ENCODE data around the gene OR6V1.
"Not testable (repeated sequence)": the region's sequence is repeated elsewhere in the genome, so short reads cannot be mapped to it uniquely, and the experiment has no call there.

Gene OR6V1

DNA sequence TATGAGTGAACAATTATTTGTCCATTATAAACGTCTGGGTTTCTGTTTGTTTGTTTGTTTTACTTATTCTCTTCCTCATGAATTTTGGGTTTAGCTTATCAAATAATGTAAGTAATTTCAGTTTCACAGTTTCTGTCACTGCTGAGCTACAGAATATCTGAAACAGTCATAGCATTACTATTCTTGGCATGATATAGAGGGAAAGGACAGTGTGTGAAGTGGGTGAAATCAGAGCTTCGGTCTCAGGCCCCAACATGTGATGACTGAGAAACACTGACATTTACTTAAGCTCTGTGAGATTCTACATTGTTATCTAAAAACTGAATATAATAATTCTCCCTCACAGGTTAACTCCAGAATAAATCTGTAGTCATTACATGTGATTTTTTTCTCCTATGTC, 8.8 kb upstream of the OR6V1 start:
- no peak for DNase-seq

DNA sequence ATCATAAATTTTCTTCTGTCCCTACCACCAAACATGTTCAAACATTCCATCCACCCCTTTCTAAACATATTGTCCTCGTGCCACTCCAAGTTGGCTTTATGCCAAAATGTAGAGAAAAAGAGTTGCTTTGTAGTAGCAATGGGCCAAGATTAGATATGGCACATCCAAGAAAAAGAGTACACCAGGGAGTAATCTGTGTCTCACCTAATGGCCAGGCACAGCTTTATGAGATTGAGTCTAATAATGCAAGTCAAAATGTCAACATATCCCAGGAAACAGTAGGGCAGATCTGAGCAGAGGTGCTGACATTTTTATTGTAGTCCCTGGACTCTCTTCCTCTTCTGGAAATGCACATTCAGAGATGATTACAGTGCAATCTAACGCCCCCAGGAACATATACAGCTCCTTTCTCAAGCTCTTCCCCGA, 5.7 kb upstream of the OR6V1 start:
- DNase-seq, result no peak

DNA sequence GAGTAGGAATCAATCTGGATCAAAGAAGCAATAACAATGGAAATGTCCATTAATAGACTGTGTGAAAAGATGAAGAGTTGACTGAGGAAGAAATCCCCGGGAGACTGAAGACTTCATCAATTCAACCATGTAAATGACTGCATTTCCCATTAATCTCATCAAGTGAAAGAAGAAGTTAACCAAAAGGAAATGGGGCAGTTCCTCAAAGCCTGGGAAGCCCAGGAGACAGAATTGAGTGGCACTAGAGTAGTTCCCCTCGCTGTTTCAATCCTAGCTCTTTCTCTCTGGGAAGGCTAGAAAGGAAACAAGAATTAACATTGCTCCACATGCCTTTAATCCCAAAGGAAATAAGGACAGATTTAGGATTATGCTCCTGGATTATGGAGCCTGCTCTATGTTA, 4.8 kb upstream of the OR6V1 start:
- no peak for DNase-seq

DNA sequence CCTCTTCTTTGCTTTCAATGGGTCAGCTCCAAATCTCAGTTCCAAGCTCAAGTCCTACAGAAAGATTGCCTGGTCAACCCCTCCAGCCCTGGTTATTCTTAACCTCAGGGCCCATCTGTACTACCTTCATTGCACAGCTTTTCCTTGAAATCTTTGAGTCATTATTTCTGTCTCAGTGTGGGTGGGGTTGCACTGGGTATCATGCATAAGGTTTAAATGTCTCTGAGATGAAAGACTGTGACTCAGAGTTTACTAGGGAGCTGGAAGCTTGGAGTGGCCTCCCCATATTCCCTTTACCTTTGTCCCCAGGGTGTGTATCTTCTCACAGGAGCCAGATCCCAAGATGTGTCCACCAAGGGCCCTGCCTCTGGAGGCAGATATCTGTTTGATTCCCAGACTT, 3.3 kb upstream of the OR6V1 start:
- DNase-seq, result no peak

DNA sequence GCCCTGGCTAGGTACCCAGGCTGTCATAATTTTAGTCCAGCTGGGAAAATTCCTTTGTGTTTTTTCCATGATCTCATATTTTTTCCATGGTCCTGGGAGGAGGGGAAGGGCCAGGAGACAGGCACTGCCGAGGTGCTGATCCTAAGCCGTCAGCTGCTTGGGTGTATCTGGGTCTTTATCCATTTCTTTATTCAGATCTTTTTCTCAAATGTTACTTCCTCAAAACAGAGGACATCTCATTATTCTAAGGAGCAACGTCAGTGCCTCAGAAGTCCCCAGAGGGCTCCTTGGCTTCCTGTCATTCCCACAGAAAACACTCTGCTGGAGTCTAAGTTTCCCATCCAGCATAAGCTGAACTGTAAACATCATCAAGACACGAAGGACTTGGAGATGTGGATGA, 2.8 kb upstream of the OR6V1 start:
- DNase-seq, result no peak

DNA sequence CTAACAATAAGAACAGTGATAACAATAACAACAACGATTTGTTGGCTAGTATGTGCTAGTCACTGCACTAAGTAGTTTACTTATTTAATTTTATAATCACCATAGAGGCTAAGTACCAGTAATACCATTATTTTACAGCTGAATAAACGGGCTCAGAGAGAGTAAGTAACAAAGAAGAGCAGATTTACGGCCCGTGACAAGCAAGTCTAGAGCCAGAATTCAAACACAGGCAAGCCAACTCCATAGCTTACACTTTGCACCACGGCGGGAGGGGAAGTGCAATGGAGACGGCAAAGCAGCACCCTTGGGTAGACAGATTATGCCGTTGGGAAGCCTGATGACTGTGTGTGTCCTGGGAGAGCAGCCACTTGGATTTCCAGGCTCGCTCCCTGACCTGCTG, 1.2 kb upstream of the OR6V1 start:
- no peak for DNase-seq

DNA sequence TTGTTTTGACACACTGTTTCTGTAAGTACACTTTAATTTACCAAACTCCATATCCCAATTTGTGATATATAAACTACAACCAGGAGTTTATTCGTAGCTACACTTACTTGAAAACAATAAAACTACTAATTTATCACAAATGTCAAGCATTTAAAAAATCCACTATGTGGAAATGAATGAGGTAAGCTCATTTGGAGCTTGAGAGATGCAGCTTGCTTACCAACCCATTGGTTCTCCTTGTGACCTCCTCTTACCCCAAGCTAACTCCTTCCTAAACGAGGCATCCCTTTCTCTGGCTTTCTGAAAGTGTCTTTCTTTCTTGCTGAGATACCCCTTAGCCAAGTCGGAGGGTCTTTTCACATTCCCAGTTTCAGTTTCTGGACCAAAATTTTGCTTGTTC, 2.5 kb downstream of the OR6V1 start:
- no peak for DNase-seq

DNA sequence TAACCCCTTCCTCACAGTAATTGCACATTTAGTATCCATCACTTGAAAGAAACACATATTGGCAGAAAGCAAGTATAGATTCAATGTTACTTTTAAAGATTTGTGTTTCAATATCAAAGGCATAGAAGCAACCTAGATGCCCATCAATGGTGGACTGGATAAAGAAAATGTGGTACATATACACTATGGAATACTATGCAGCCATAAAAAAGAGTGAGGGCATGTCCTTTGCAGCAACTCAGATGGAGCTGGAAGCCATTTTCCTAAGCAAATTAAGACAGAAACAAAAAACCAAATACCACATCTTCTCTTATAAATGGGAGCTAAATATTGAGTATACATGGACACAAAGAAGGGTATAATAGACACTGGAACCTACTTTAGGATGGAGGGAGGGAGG, 3.6 kb downstream of the OR6V1 start:
- no peak for DNase-seq

DNA sequence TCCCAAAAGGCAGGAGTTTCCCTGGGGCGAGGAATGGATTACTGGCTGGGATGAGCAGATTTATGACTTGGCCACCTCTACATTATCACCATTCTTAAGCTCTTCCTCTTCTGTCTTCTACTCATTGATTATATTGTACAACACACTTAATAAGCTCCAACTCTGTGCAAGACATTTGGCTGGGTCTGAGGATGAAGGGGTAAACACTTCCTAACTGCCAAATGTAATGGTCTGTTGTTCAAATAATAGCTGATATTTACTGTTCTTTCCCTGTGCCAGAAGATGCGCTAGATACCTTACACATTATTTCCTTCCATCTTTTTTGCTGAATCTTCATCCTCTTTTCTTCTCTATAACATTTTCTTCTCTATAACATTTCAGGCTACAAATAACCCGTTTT, 11.6 kb downstream of the OR6V1 start:
- DNase-seq, result no peak

DNA sequence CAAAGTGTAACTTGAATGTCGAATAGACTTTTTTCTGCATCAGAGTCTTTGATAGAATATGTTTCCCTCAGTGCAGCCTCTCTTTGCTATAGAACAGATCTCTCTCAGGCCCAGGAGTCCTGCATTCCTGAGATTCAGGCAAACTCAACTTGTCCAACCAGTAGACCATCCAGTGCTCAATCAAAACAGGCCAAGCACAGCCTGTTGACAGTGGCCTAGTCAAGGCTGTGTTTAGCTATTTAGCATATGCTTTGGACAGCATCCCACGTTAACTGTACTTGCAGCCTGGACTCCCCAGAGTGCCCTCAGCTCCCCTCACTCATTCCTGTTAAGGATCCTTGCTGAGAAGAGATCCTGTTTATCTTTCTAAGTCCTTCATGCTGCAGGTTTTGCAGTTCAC, 16.3 kb downstream of the OR6V1 start:
- DNase-seq, result no peak

DNA sequence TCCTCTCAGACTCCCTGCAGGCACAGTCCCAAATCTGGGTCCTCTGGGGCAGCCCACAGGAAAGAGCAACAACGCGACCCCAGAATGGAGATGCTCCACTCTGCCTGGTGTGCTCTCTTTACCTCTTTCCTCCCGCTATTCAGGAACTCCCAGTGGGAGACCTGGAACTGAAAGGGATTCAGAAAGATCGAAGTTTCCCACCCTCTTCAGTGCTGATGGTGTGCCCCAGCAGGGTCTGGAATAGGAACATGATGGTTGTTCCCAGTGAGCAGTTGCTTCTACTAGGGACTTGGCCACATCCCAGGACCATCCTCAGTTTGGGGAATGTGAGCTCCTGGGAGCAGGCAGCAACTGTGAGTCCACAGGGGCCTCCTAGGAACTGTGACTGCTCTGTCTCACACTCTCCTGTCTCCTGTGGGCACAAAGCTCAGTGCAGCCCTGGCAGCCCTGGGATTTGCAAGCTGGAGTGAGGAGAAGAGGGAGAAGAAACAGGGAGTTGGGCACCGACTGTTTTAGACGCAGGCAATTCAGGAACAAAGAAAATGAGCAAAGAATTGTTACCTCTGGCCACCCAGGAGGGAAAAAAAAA, 17.9 kb downstream of the OR6V1 start:
- DNase-seq, result no peak

DNA sequence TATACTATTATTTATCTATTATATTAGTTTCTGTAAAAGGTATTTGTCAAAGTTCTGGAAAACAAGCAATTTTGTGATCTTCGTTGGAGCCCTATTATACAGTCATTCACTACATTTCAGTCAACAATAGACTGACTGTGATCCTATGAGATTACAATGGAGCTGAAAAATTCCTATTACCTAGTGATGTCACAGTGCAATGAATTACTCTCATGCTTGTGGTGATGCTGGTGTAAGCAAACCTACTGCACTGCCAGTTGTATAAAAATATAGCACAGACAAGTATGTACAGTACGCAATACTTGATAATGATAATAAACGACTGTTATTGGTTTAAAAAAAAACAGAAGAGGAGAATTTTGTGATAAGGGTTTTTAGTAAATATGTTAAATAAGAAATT, 21.4 kb downstream of the OR6V1 start:
- DNase-seq, result no peak

DNA sequence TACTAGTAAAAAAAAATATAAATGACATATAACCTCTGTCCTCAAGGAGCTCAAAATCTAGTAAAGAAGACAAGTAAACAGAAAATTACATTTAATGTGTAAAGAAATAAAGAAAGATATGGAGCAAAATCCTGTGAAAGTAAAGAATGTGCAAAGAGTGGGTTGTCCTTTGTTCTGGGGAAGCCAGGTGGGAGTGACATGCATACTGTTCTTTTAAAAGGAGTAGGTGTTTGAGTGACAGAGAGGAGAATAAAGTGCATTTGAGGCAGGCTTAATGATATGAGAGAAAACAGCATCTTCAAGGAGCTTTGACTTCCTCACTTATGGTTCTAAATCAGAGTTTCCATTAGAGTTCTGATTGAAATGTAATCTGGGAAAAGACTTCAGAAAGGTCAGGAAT, 22.0 kb downstream of the OR6V1 start:
- DNase-seq, result no peak

DNA sequence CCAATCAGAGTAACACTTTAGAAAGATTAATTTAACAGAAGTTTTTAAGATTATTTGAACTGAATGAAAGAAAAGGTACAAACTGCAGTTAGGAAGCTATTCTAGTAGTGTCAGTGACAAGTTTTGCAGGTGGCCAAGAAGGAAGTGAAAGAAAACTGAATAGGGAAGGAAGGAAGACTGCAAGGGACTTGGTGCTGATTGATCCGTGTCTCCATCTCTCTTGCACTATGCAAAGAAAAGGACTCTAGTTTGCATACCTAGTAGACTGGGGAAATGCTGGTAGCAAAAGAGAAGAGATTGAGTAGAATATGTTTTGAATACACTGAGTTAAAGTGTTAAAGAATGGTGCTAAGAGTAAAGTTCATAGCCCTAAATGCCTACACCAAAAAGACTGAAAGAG, 33.0 kb downstream of the OR6V1 start:
- no peak for DNase-seq

DNA sequence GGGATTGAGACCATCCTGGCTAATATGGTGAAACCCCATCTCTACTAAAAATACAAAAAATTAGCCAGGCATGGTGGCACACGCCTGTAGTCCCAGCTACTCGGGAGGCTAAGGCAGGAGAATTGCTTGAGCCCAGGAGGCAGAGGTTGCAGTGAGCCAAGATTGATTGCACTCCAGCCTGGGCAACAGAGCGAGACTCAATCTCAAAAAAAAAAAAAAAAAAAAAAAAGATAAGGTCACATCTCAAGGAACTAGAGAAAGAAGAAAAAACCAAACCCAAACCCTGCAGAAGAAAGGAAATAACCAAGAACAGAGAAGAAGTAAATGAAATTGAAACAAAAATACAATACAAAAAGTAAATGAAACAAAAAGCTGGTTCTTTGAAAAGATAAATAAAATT, 33.5 kb downstream of the OR6V1 start:
- DNase-seq, result not testable (repeated sequence)

DNA sequence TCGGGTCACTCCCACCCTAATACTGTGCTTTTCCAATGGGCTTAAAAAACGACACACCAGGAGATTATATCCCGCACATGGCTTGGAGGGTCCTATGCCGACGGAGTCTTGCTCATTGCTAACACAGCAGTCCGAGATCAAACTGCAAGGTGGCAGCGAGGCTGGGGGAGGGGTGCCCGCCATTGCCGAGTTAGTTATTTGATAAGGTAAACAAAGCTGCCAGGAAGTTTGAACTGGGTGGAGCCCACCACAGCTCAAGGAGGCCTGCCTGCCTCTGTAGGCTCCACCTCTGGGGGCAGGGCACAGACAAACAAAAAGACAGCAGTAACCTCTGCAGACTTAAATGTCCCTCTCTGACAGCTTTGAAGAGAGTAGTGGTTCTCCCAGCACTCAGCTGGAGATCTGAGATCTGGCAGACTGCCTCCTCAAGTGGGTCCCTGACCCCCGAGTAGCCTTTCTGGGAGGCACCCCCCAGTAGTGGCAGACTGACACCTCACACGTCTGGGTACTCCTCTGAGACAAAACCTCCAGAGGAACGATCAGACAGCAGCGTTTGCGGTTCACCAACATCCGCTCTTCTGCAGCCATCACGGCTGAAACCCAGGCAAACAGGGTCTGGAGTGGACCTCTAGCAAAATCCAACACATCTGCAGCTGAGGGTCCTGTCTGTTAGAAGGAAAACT, 36.5 kb downstream of the OR6V1 start:
- DNase-seq, result not testable (repeated sequence)

DNA sequence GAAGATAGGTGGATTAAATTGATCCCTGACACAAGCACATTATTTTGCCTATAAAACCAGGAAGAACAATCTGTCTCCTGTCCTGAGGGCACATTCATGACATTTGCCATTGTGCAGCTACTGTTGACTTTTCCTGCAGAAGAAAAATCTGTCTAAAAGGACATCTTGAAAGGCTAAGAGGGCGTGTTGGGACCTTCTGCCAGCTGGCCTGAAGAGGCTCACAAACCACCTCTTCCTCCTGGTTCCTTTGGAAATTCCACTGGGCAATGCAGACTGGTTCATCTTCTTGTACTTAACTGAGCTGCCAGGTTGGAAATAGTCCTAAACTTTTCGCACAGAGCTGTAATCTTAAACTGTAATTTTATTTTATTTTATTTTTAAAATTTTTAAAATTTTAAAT, 44.0 kb downstream of the OR6V1 start:
- no peak for DNase-seq

DNA sequence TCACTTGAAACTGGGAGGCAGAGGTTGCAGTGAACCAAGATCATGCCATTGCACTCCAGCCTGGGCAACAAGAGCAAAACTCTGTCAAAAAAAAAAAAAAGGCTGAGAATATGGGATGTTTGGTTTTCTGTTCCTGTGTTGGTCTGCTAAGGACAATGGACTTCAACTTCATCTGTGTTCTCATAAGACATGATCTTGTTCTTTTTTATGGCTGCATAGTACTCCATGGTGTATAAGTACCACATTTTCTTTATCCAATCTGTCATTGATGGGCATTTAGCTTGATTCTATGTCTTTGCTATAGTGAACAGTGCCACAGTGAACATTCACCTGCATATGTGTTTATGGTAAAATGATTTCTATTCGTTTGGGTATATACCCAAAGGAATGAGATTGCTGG, 47.4 kb downstream of the OR6V1 start:
- not testable (repeated sequence) for DNase-seq
